GM21825 (cell line): ENCODE results near the gene RAB18.
"Not testable (repeated sequence)": the region's sequence is repeated elsewhere in the genome, so short reads cannot be mapped to it uniquely, and the experiment has no call there.

Source experiments
- ATAC-seq: cut with Tn5 transposase; IDR thresholded peaks from one replicate; pipeline ENCODE4 v1.9.1; 2021; ENCODE audit warnings: mild to moderate bottlenecking, moderate library complexity; ENCODE audit not compliant: unreplicated experiment

The RAB18 gene

DNA sequence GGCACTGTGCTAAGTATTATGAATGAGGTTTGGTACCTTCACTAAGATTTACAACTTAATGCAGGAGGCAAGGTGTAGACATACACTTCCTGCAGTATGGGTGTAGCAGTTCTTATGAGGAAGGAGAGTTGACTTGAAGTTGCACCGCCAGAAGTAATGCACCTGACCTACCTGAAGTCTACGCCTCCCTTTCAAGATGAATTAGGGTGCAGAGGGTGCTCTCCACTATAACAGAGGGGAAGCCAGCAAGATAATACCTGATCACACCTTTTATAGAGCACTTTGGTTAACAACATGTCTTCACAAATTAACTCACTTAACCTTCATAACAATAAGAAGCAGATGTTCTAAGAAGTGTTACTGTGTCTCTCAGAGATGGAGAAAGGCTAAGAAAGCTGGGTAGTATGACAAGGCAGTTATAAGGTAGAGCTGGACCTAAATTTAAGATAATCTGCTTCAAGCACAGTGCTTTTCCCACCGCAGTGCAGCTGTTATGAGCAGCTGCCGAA, 552 bp upstream of the RAB18 start:
- ATAC-seq = no peak

DNA sequence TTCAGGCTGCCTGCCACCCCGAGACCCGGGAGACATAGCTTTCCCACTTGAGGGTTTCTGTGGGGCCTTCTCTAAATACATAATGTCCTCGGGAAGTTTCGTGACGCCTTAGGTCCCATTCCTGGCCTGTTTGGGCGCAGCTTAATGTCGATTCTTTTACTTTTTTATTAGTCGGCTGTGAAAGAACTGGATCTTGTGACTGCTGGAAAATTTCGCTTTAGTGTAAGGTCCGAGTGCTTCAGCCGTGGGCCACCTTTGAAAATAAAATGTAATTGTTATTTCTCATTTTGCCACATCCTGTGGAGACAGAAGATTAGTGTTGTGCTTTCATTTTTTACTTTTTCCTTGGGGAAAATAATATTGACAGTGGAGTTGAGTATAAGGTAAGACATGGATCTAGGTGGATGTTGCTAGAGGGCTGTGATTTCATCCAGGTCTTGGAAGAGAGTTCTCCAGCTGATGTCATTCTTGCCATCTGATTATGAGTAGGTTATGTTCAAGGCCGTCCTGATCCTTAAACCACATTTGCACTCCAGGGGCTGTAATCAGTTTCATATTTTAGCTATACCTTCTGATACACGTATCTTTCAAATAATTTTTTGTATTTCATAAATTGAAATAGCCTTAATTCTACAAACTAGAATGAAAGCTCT, 830 bp downstream of the RAB18 start:
- ATAC-seq = no peak

DNA sequence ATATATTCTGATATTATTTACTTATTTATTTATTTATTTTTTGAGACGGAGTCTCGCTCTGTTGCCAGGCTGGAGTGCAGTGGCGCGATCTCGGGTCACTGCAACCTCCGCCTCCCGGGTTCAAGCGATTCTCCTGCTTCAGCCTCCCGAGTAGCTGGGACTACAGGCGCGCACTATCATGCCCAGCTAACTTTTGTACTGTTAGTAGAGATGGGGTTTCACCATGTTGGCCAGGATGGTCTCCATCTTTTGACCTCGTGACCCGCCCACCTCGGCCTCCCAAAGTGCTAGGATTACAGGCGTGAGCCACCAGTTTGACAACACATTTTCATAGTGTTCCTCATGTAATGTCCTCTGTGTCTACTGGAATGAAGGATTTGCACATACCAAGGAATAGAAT, 1.4 kb downstream of the RAB18 start:
- ATAC-seq = not testable (repeated sequence)

DNA sequence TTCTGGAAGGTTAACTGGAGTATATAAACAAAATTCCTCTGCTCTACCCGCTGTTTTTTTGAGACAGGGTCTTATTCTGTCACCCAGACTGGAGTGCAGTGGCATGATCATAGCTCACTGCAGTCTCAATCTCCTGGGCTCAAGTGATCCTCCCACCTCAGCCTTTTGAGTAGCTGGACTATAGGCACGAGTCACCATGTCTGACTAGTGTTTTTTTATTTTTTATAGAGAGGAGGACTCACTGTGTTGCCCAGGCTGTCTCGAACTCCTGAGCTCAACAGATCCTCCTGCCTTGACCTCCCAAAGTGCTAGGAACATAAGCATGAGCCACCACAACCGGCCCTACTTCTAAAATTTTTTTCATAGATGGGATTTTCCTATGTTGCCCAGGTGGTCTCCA, 2.2 kb downstream of the RAB18 start:
- ATAC-seq = no peak

DNA sequence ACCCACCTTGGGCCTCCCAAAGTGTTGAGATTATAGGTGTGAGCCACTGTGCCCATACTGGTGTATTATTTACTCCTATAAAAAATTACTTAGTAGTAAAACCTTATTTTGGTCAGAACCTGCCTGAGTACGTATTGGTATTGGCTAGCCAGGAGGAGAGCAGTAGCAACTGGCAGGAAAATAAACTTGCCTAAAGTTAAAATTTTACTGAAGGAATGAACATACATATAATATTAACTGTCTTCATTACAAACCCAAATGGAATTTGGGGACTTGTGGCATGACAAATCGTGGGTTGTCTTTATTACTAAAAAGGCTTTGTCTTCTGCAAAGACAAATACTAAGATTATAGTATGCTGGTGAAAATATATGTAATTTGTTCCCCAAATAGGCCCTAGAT, 8.4 kb downstream of the RAB18 start:
- ATAC-seq = no peak

DNA sequence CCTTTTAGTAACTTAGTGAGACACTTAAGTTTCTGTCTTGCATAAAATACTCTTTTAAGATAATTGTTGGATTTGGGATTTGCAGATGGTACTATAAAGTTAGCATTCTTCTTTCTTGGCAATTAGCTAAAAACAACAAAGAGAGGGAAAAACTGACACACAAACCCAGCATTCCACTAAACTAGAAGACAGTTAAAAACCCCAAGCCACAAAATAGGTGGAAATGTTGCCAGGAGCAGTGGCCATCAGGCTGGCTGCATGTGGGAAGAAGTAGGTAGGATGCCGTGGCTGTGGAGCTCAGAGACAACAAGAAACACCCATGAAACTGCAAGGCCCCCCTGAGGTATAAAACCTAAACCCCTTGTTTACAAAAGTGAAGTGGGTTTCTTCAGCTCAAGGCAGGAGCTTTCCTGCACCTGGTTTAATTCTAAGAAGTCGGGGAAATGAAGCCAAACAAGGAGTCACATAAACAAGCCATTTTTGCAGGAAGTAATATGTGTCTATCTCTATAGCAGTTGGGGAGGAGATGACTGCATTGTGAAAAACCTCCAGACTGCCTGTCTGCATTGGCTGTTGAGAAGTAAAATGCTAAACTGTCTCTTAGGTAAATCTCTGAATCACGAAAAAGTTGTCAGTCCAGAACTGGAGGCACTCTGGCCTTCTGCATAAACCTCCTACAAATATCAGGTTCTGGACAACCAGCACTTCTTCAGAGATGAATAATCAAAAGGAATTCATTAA, 9.5 kb downstream of the RAB18 start:
- ATAC-seq = no peak

DNA sequence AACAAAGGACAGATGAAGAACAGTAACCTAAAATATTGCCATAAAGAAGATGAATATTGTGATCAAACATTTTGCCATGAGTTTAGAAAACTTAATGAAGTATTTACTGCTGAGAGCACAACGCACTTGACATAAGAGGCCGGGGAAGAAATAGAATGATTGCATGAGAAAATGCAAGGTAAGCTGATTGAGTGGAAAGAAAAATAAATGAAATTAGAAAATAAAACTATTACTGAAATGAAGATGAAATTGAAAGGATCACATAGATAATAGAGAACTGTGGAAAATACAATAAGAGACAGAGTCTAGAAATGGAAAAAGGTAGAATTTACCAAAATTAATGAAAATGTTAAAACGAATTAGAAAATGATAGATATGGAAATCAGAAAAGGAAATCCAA, 10.1 kb downstream of the RAB18 start:
- no peak for ATAC-seq

DNA sequence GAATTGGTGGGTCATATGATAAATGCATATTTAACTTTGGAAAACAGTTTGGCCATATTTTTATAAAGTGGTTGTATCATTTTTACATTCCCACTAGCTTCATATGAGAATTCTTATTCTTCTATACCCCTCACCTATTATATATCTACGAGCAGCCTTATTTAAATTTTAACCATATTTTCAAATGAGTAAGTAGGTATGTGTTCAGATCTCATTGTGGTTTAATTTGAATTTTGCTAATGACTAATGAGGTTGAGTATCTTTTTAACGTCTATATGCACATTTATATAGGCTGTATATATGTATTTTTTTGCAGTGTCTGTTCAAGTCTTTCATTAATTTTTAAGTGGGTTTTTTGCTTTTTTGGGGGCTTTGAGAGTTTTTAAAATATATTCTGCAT, 14.2 kb downstream of the RAB18 start:
- no peak for ATAC-seq

DNA sequence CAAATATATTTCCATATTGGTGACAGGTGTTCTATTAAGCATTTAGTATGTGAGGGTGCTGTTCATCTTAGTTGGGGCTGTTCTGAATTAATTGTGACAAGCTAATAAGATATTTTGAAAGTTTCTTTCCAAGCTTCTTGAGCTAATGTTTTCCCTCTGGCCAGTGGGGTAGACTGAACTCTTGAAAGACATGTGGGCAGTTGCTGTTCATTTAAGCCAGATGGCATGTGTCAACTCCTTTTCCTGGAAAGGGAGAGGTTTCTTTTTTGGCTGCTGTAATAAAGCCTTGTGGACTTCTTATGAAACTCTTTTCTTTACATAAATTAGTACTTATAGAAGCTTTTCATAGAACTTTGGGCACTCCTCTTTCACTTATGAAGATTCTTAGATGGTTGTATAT, 21.7 kb downstream of the RAB18 start:
- ATAC-seq = no peak

DNA sequence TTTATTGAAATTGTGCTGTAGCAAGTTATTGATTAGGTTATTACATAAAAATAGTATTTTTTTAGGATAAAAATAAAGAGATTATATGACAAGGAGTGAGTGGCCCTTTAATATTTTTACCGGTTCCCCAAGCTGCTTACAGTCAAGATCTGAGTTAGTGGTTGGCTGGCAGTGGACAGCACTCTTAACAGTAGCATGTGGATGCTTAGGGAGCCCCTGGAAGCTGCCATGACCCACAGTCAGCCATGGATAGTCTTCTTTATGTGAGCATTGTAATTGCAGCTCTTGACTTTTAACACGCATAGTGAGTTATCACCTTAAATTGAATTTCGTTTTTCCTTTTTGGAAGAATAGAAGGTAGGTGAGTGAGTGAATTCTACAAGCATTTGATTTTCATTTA, 22.1 kb downstream of the RAB18 start:
- ATAC-seq = no peak

DNA sequence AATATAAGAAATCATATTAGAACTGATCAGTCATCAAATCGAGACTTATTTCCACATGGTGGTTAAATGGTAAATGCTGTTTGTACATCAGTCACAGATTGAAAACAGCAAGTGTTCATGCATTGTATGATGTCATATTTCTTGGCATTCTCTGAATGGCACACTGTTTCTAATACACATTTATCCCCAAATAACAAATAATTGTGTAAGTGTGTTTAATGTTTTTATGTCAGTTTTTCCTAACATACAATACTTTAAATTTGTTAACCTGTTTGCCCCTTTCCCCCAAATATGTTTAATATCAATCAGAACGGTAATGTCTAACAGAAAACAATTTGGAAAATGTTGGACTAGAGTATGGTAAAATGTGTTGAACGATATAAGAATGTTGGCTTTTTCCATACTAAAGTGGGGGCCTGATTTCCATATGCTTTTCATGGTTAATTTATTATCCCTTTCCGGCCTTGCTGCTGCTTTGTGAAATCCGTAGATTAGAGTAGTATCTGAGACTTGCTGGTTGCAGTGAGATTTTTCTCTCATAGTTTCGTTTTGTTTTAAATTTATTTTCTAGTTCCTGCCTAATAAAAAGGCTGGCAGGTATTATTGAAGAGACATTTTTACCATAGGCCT, 23.7 kb downstream of the RAB18 start:
- ATAC-seq = no peak

DNA sequence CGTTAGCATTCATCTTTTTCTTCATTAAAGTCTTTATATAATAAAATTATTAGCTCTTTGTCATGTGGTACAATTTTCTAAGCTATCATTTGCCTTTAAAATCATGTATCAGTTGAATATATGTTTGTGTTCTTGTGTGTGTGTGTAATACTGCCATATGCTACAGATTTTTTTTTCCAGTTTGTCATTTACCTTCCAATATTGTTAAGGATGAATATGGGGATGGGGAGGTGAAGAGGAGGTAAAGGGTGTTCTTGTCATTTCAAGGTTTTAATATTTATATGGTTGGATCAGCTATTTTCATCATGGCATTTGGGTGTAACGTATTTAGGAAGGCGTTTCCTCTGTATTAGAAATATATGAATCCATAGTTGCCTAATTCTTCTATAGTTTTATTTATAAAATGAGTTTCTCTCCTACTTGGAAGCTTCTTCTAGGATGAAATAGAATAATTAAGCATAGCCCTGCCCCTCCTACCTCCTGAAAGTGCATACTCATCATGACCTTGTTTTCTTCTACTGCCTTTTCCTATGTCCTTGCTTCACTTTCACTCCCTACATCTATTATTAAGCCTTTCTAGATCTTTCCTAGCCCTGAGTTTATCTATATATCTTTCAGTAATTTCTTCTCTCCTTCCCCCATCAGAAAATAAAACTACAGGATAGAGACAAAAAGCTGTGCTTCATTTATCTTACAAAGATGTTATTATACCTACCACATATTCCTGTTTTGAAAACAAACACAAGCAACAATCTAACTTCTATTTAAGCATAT, 25.1 kb downstream of the RAB18 start:
- ATAC-seq = no peak

DNA sequence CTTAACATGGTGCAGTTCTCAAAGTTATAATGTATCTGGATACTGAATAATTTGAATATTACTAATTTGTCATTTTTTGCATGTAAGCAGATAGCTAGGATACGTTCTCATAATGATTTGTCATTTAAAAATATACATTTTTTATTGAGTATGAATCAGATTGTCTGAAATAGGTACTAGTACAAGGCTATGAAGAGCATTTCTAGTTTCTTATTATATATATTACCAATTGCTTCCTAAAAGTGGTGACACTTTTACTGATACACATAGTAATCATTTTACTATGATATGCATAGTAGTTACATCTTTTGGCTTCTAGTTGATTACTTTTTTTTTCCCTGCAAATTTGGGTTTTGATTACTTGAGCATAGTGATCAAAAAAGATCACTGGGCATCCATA, 26.4 kb downstream of the RAB18 start:
- ATAC-seq = no peak

DNA sequence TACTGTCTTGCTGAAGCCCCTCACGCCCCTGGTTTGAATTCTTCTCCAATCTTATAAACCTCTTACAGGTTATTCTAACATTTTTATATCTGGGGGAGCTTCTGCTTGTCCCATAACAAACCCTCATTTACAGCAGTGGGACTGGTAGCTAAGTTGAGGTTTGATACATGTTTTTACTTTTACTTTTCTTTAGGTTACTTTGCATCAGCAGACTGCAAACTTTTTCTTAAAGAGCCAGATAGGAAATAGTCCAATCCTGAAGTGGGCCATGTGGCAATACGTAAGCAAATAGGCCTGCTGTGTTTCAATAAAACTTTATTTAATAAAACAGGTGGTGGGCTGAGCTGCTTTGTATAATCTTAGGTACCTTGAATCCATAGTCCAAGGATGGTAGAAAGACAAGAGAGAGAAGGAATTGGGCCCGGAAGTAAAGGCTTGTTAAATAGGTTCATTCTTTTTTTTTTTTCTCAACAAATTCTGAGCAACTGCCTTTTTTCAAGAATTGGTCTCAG, 27.3 kb downstream of the RAB18 start:
- no peak for ATAC-seq

DNA sequence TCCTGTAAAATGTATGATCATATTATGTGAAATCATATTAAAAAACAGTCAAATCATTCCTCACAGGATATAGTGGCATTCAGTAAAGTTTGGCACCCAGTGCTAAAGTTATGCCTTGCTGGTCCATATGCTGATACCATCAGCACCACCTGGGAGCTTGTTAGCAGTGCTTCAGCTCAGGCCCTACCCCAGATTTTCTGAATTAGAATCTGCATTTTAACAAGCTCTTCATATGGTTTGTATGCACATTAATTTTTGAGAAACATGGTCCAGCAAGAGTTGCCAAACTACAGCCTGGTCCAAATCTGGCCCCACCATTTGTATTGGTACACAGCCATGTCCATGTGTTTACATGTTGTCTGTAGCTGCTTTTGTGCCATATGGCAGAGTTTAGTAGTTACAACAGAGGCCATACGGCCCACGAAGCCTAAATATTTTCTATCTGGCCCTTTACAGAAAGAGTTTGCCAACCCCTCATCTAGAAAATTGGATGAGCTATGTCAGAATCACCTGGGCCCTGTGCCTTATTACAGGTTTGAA, 30.1 kb downstream of the RAB18 start:
- no peak for ATAC-seq

DNA sequence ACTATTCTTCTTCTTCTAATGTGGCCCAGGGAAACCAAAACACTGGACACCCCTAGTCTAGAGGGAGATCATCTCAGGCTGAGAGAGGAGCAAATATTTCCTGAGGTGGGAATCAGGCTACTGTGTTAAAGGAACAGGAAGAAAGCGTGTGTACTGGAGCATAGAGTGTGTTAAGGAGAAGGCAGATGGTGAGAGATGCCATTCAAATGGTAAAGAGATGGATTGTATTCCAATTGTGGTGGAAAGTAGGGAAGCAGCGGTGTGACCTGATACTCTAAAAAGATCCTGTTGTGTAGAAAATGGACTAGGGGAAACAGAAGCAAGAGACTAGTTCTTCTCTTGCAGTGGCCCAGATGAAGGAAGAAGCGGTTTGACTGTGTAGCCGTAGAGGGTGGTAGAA, 31.2 kb downstream of the RAB18 start:
- no peak for ATAC-seq

DNA sequence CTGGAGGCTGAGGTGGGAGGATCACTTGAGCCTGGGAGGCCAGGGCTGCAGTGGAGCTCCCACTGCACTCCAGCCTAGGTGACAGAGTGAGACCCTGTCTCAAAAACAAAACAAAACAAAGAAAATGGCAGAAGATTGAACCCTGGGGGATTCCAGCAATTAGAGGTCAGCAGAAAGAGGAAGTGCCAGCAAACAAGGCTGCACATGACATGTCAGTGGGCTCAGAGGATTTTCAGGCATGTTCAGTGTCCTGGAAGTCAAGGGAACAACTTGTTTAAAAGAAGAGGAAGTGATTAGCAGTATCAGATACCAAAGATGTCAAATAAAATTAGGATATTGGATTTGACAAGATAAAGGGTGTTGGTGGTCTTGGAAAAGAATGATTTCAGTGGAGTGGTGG, 32.3 kb downstream of the RAB18 start:
- no peak for ATAC-seq

DNA sequence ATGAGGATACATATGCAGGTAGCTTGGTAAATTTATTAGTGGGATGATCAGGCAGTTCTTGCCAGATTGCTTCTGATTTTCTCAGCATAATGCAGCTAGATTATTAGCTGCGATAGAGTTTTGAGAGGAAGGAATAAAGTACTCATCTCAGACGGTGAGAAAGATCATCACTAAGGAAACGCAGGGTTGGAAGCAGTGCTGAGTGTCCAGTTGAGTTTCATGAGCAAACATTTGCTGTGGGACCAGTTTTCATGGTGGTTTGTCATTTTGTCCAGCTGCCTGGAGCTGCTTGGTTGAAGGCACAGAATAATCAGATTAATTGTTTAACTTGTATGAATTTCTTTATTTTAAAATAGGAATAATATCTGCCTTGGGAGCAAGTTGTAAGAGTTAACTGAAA, 33.1 kb downstream of the RAB18 start:
- ATAC-seq = no peak

DNA sequence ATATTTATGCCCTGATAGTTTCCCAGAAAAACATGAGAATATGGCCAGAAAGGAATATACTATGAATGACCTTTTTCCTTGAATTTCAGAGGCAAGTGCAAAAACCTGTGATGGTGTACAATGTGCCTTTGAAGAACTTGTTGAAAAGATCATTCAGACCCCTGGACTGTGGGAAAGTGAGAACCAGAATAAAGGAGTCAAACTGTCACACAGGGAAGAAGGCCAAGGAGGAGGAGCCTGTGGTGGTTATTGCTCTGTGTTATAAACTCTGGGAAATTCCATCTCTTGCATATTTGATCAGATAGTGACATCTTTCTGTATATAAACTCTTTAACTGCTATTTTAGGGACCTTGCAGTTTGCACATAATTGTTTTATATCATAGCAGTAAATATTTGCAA, 33.7 kb downstream of the RAB18 start:
- no peak for ATAC-seq

DNA sequence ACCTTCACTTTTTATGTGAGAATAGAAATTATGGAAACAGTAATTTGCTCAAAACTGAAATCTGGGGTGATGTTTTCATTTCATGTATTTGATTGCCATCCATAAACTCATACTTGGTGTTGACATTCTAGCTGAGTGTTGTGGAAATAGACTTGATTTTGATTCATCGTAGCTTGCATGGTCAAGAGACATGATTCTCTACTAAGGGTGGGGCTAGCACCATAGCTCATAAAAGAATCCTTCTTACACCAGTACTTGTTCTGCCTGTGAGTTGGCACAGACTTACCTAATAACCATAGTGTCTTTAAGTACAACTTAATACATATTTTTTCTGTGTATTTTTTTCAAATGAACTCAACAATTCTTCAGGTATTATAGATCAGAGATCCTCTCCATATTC, 36.6 kb downstream of the RAB18 start:
- no peak for ATAC-seq
